BLaER1 treated with 17β-estradiol and CSF1 and Interleukin-3, amounts not matched to agents 10 nM and 100 nM (cell line): ENCODE results near the gene APOF.
"Not testable (repeated sequence)": the region's sequence is repeated elsewhere in the genome, so short reads cannot be mapped to it uniquely, and the experiment has no call there.

Source experiments
- H3K27ac ChIP-seq, 11 experiments: shearing (Covaris generic); formaldehyde crosslinking; 2 replicates each; pipeline ENCODE4 v1.8.1; 2022
- H3K27me3 ChIP-seq, 11 experiments: shearing (Covaris generic); formaldehyde crosslinking; 2 replicates each; pipeline ENCODE4 v1.8.1; 2022
- H3K36me3 ChIP-seq, 11 experiments: shearing (Covaris generic); formaldehyde crosslinking; 2 replicates each; pipeline ENCODE4 v1.8.1; 2022
- H3K4me1 ChIP-seq, 10 experiments: shearing (Covaris generic); formaldehyde crosslinking; 2 replicates each; pipeline ENCODE4 v1.8.1; 2022
- H3K4me2 ChIP-seq, 11 experiments: shearing (Covaris generic); formaldehyde crosslinking; 2 replicates each; pipeline ENCODE4 v1.8.1; 2022
- H3K4me3 ChIP-seq, 10 experiments: shearing (Covaris generic); formaldehyde crosslinking; 2 replicates each; pipeline ENCODE4 v1.8.1; 2022
- H3K9ac ChIP-seq, 11 experiments: shearing (Covaris generic); formaldehyde crosslinking; 2 replicates each; pipeline ENCODE4 v1.8.1; 2022
- H3K9me3 ChIP-seq, 11 experiments: shearing (Covaris generic); formaldehyde crosslinking; replicated peaks in 1 of 11; 2 replicates each; pipeline ENCODE4 v1.8.1; 2022
- H4K20me1 ChIP-seq, 11 experiments: shearing (Covaris generic); formaldehyde crosslinking; 2 replicates each; pipeline ENCODE4 v1.8.1; 2022
- Cebpa-rat ChIP-seq, 11 experiments: shearing (Covaris generic); IDR thresholded peaks; 2 replicates each; pipeline ENCODE4 v1.8.1; 2022

Gene APOF

DNA sequence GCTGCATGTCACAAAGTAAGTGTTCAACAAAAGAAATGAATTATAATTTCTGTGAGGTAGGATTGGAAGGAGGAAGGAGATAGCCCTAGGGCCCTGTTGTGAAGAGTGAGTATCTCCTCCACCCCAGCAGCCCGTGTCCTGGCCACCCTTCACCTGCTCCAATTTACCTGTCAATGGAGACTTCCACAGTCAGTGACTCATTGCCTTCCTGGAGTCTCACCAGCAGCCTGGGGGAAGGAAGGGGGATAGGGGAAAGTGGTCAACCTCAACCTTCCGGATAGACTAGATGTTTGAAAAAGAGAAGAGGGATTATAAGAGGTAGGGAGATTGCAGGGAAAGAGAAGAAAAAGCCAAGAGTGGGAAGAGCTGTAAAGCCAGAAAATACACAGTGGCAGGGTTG is 12.0 kb downstream of the APOF start:
- H3K36me3 ChIP-seq, result peaks cover 90 to 99% (median 95%) of the 10 kb centered on the region in 11 experiments

GRCh38 chr12:56348776-56349175 is 13.9 kb downstream of the APOF start:
- Histone ChIP-seq H3K36me3 (peaks cover 88 to 100% (median 95%) of the 10 kb centered on the region in 11 experiments), H4K20me1 (peaks cover 0 to 9% (median 0%) of the 10 kb centered on the region in 11 experiments; a peak in 3 of 22 replicates), H3K4me1 (no peaks in the 10 kb centered on the region), H3K9me3 (no peaks in the 10 kb centered on the region), H3K27ac (no peak overlapping the region), H3K4me2 (no peak overlapping the region), H3K4me3 (no peak overlapping the region), H3K27me3 (no peaks in the 10 kb centered on the region), H3K9ac (no peak overlapping the region)
- TF ChIP-seq Cebpa-rat (IDR thresholded peaks at IDR 0.05), result no peak

More for the DNA sequence above, 12.0 kb downstream of the APOF start:
- H3K4me3 ChIP-seq, result no peak overlapping the region
- H3K27ac ChIP-seq, result no peak overlapping the region
- no peak overlapping the region; a peak in 1 of 22 replicates for H3K9ac ChIP-seq
- no peaks in the 10 kb centered on the region for H3K27me3 ChIP-seq
- H3K4me1 ChIP-seq, result no peaks in the 10 kb centered on the region
- no peaks in the 10 kb centered on the region for H3K9me3 ChIP-seq
- no peak for TF ChIP-seq Cebpa-rat (IDR thresholded peaks at IDR 0.05)
- H4K20me1 ChIP-seq, result peaks cover 0 to 11% (median 0%) of the 10 kb centered on the region in 11 experiments; a peak in 3 of 22 replicates
- H3K4me2 ChIP-seq, result no peak overlapping the region

- not testable (repeated sequence) for H3K9ac ChIP-seq, H3K4me3 ChIP-seq, H3K4me2 ChIP-seq, H4K20me1 ChIP-seq, H3K4me1 ChIP-seq, H3K9me3 ChIP-seq, H3K27me3 ChIP-seq, H3K27ac ChIP-seq
- H3K36me3 ChIP-seq, result peaks cover 89 to 100% (median 95%) of the 10 kb centered on the region in 11 experiments
These were observed 15.4 kb downstream of the APOF start for GRCh38 chr12:56347255-56347654.

DNA sequence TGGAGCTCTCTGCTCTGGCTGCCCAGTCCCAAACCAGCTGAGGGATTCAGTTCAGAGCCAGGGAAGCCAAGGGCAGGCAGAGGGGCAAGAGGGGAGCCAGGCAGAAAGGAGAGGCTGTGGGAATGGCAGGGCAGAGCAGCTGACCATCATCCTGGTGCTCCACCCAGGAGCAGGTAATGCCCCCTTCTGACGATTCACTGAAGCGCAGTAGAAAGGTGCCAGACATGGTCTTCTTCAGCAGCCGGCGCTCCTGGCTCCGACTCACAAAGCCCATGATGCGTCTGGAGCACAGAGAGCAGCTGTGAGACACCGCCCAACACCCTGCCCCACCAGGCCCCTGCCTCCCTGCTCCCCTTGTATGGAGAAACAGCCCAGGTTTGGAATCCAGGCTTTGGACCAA is 16.0 kb downstream of the APOF start:
- H3K4me1 ChIP-seq, result no peaks in the 10 kb centered on the region
- TF ChIP-seq Cebpa-rat (IDR thresholded peaks at IDR 0.05), result no peak
- H3K9ac ChIP-seq, result no peak overlapping the region
- no peak overlapping the region for H3K4me3 ChIP-seq
- H3K36me3 ChIP-seq, result peaks cover 87 to 100% (median 94%) of the 10 kb centered on the region in 11 experiments
- no peaks in the 10 kb centered on the region for H3K9me3 ChIP-seq
- H3K27me3 ChIP-seq, result no peaks in the 10 kb centered on the region
- H3K4me2 ChIP-seq, result no peak overlapping the region
- peaks cover 0 to 9% (median 0%) of the 10 kb centered on the region in 11 experiments; a peak in 3 of 22 replicates for H4K20me1 ChIP-seq
- H3K27ac ChIP-seq, result no peak overlapping the region

DNA sequence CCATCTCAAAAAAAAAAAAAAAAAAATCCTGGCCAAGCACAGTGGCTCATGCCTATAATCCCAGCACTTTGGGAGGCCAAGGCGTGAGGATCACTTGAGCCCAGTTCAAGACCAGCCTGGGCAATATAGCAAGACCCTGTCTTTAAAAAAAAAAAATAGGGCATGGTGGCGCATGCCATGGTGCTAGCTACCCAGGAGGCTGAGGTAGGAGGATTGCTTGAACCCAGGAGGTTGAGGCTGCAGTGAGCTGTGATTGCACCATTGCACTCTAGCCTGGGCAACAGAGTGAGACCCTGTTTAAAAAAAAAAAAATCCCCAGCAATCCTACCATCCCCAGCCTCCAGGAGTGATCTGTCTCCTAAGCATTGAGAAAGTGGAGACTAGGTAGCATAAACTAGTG is 20.4 kb downstream of the APOF start:
- H3K27ac ChIP-seq, H4K20me1 ChIP-seq, H3K4me3 ChIP-seq, H3K27me3 ChIP-seq, H3K9me3 ChIP-seq, H3K4me2 ChIP-seq, H3K9ac ChIP-seq: not testable (repeated sequence)
- Histone ChIP-seq H3K36me3 (peaks cover 48 to 69% (median 57%) of the 10 kb centered on the region in 11 experiments), H3K4me1 (peaks cover 5 to 30% (median 18%) of the 10 kb centered on the region in 10 experiments; a peak in 17 of 20 replicates)

DNA sequence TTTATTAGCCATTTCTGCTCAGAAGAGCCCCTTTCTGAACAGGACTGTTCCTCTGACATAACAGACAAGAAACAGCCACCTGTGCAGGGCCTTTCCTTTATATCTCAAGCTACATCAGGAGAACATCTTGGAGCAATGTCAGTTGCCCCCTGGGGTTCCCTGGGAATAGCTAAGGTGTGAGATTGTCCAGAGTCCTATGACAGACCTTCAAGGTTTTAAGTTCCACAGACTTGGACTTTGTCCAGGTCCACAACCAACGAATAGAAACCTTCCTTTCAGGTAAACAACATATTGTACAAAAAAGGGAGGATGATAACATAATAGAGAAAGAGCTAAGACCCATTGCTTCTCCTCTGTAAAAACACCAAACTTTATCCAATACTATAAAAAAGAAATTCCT is 21.0 kb downstream of the APOF start:
- Histone ChIP-seq H3K9me3 (no peaks in the 10 kb centered on the region), H3K27me3 (no peaks in the 10 kb centered on the region), H4K20me1 (peaks cover 0 to 2% (median 0%) of the 10 kb centered on the region in 11 experiments; a peak in 1 of 22 replicates), H3K9ac (no peak overlapping the region), H3K4me2 (no peak overlapping the region), H3K27ac (no peak overlapping the region), H3K4me3 (no peak overlapping the region), H3K36me3 (peaks cover 41 to 62% (median 50%) of the 10 kb centered on the region in 11 experiments), H3K4me1 (peaks cover 7 to 37% (median 24%) of the 10 kb centered on the region in 10 experiments; a peak in 17 of 20 replicates)
- TF ChIP-seq Cebpa-rat (IDR thresholded peaks at IDR 0.05), result no peak

DNA sequence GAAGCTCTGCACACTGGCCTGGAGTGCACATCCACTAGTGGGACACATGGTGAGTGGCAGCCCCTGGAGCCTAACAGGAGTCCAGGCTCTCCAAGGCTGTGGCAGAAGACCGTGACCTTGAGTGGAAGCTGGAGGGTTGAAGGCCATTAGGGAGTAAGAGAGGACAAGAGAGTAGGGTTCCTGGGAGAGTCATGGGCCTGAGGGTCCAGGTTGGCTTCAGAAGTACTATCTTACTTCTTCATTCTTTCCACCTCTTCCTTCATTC is 23.6 kb downstream of the APOF start:
- no peaks in the 10 kb centered on the region for H4K20me1 ChIP-seq
- peaks cover 20 to 37% (median 27%) of the 10 kb centered on the region in 11 experiments for H3K36me3 ChIP-seq
- H3K4me1 ChIP-seq, result peaks cover 17 to 59% (median 41%) of the 10 kb centered on the region in 10 experiments
- no peak for TF ChIP-seq Cebpa-rat (IDR thresholded peaks at IDR 0.05)
- H3K27me3 ChIP-seq, result no peaks in the 10 kb centered on the region
- peak overlapping the region; percentile 4 to 75 (median 48); a peak in 17 of 22 replicates for H3K27ac ChIP-seq
- peak overlapping the region in 4 of 11 experiments; percentile 30 to 54 (median 42); a peak in 8 of 22 replicates for H3K9ac ChIP-seq
- H3K4me3 ChIP-seq, result no peak overlapping the region
- no peaks in the 10 kb centered on the region for H3K9me3 ChIP-seq
- peak overlapping the region in 10 of 11 experiments; percentile 9 to 84 (median 60); a peak in 18 of 22 replicates for H3K4me2 ChIP-seq

DNA sequence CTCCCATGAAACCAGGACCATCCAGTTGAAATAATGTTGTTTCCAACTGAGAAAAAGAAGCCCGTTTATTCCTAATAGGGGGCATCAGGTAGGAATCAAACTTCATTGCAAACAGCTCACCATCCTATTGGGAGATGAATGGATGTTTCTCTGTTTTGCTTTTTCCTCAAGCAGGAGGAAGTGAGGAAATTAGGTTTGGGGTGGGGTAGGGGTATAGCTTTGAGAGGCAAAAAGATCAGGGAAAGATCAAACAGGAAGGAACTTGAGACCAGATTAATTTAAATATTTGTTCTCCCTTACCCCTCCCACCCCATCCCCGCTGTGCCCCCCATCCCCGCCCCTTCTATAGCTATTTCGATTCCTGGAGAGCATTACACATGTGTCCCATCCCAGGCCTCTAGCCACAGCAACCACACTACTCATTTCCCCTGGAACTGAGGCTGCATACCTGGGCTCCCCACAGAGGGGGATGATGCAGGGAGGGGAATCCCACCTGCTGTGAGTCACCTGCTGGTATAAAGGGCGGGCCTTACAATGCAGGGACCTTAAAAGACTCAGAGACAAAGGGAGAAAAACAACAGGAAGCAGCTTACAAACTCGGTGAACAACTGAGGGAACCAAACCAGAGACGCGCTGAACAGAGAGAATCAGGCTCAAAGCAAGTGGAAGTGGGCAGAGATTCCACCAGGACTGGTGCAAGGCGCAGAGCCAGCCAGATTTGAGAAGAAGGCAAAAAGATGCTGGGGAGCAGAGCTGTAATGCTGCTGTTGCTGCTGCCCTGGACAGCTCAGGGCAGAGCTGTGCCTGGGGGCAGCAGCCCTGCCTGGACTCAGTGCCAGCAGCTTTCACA is 24.1 kb downstream of the APOF start, which contains the start of gene IL23A:
IL23A (plus strand) TSS at position 577 of the 850 bp plus-strand sequence; CDS start at position 738, 161 bp downstream.
- H3K36me3 ChIP-seq, result peaks cover 14 to 31% (median 22%) of the 10 kb centered on the region in 11 experiments
- H4K20me1 ChIP-seq, result no peaks in the 10 kb centered on the region
- peak within 1 kb of the TSS; percentile 4 to 75 (median 48); a peak in 17 of 22 replicates for H3K27ac ChIP-seq
- H3K4me3 ChIP-seq, result peak within 1 kb of the TSS in 1 of 10 experiments; percentile 19; a peak in 1 of 20 replicates
- H3K27me3 ChIP-seq, result no peaks in the 10 kb centered on the region
- peak within 1 kb of the TSS; percentile 9 to 95 (median 45); a peak in 19 of 22 replicates for H3K4me2 ChIP-seq
- TF ChIP-seq Cebpa-rat (IDR thresholded peaks at IDR 0.05), result no peak
- no peaks in the 10 kb centered on the region for H3K9me3 ChIP-seq
- peak within 1 kb of the TSS in 5 of 11 experiments; percentile 30 to 54 (median 35); a peak in 8 of 22 replicates for H3K9ac ChIP-seq
- peaks cover 18 to 59% (median 41%) of the 10 kb centered on the region in 10 experiments for H3K4me1 ChIP-seq

DNA sequence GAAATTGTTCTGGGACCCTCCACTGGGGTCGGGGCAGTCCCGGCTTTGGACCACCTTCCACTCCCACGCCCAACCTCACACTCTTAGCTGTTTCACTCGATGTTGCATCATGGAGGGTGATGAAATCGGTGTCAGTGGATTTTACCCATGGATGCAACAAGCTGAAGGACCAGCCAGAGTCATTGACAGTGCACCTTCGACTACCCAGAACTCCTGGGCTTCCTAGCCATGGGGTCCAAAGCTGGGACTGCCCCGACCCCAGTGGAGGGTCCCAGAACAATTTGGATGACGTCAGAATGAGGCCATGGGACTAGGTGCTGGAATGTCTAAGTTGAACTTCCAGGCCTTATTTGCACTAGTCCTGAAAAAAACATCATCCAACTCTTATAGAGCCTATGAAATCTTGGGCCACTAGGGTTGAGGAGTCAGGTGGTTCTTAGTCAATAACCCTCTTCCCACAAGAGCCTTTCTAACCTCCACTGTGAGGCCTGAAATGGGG is 24.9 kb downstream of the APOF start:
- Histone ChIP-seq H3K27ac (peak overlapping the region in 6 of 11 experiments; percentile 11 to 67 (median 51); a peak in 12 of 22 replicates), H3K9ac (peak overlapping the region in 2 of 11 experiments; percentile 9 to 13; a peak in 1 of 22 replicates), H3K4me2 (peak overlapping the region in 9 of 11 experiments; percentile 5 to 95 (median 61); a peak in 13 of 22 replicates), H3K36me3 (peaks cover 7 to 24% (median 14%) of the 10 kb centered on the region in 11 experiments; a peak in 21 of 22 replicates), H3K27me3 (no peaks in the 10 kb centered on the region), H4K20me1 (no peaks in the 10 kb centered on the region), H3K9me3 (no peaks in the 10 kb centered on the region), H3K4me1 (peaks cover 25 to 65% (median 48%) of the 10 kb centered on the region in 10 experiments), H3K4me3 (peak overlapping the region in 1 of 10 experiments; percentile 19; a peak in 1 of 20 replicates)
- TF ChIP-seq Cebpa-rat (IDR thresholded peaks at IDR 0.05), result 0 out of 22 replicates have a peak, but pooled peaks of 1 of the 11 experiments have one; percentile 16
